Adrenal gland (tissue), 5 donors: ENCODE results near the gene CDKAL1.

Experiments
- POLR2A ChIP-seq, 2 donors: fragments of 450-650 bp; IDR thresholded peaks; one replicate each; pipeline ENCODE4 v1.6.1; 2017; ENCODE audit warnings: antibody characterized with exemption in 2 of 2, mild to moderate bottlenecking in 2 of 2, moderate library complexity in 1 of 2
- TF ChIP-seq, protein P1 (sequence below), 6 experiments: fragments of 450-650 bp in 4 of 6; fragments of 200-600 bp in 2 of 6; sonication (generic) in 1 of 6; IDR thresholded peaks; 1 replicate in 5 of 6; 2 replicates in 1 of 6; pipeline versions ENCODE4 v1.5.1 to v1.8.0; 2016 to 2021; ENCODE audit warnings: antibody characterized with exemption in 6 of 6, mild to moderate bottlenecking in 2 of 6, moderate library complexity in 1 of 6
- donor health status: DM: no; HTN: no; CAD: no.

DNA sequence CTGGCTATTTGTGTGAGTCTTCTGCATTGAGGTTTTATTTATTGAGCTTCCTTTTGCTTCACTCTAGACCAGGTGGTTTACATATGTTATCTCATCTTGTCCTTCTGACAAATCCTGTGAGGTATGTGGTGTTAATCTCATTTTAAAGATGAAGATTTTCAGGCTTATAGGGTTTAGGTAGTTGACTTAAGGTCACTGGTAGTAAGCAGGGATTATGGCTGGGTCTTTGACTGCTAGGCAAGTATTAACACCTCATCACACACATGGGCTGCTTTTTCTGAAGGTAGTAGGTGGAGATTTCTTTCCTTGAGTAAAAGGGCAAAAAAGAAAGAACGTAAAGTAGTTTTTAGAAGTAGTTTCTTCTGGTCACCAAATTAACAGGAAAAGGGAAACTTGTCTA lies 72.6 kb downstream of the CDKAL1 start:
- no peak for TF ChIP-seq POLR2A (IDR thresholded peaks at IDR 0.05)
- TF ChIP-seq, protein P1, sequence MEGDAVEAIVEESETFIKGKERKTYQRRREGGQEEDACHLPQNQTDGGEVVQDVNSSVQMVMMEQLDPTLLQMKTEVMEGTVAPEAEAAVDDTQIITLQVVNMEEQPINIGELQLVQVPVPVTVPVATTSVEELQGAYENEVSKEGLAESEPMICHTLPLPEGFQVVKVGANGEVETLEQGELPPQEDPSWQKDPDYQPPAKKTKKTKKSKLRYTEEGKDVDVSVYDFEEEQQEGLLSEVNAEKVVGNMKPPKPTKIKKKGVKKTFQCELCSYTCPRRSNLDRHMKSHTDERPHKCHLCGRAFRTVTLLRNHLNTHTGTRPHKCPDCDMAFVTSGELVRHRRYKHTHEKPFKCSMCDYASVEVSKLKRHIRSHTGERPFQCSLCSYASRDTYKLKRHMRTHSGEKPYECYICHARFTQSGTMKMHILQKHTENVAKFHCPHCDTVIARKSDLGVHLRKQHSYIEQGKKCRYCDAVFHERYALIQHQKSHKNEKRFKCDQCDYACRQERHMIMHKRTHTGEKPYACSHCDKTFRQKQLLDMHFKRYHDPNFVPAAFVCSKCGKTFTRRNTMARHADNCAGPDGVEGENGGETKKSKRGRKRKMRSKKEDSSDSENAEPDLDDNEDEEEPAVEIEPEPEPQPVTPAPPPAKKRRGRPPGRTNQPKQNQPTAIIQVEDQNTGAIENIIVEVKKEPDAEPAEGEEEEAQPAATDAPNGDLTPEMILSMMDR (IDR thresholded peaks at IDR 0.05): no peak
